PFSK-1 (cell line): ENCODE data around the gene ANKMY1.

Source experiments
- FOXP2 ChIP-seq: optimal IDR thresholded peaks from 2 replicates; pipeline ENCODE3; 2011; ENCODE audit warnings: borderline replicate concordance, control low read depth, inconsistent platforms; ENCODE audit not compliant: insufficient read depth; ENCODE audit errors: extremely low read length, extremely low read depth
- POLR2AphosphoS5 ChIP-seq: IDR thresholded peaks from 2 replicates; pipeline ENCODE4 v1.6.1; 2012; ENCODE audit warnings: low read depth, mild to moderate bottlenecking, control low read depth, low read length, moderate library complexity
- SIN3A ChIP-seq: IDR thresholded peaks from 2 replicates; pipeline ENCODE4 v1.6.1; 2012; ENCODE audit warnings: mild to moderate bottlenecking, low read length, moderate library complexity, borderline replicate concordance; ENCODE audit not compliant: insufficient read depth
- TAF1 ChIP-seq: IDR thresholded peaks from 2 replicates; pipeline ENCODE4 v1.6.1; 2012; ENCODE audit warnings: low read length, control low read depth, borderline replicate concordance; ENCODE audit not compliant: insufficient read depth
- TF ChIP-seq, protein P1 (sequence below), 2 experiments: IDR thresholded peaks; 2 replicates each; pipeline versions ENCODE4 v1.6.1 to v1.8.0; 2011 to 2012; ENCODE audit warnings: low read depth in 2 of 2, low read length in 2 of 2, control low read depth in 1 of 2, inconsistent platforms in 1 of 2, mild to moderate bottlenecking in 1 of 2, moderate library complexity in 1 of 2; ENCODE audit not compliant: insufficient read depth in 1 of 2

- no peak for TF ChIP-seq SIN3A
- TF ChIP-seq POLR2AphosphoS5: no peak
- TF ChIP-seq, protein P1, sequence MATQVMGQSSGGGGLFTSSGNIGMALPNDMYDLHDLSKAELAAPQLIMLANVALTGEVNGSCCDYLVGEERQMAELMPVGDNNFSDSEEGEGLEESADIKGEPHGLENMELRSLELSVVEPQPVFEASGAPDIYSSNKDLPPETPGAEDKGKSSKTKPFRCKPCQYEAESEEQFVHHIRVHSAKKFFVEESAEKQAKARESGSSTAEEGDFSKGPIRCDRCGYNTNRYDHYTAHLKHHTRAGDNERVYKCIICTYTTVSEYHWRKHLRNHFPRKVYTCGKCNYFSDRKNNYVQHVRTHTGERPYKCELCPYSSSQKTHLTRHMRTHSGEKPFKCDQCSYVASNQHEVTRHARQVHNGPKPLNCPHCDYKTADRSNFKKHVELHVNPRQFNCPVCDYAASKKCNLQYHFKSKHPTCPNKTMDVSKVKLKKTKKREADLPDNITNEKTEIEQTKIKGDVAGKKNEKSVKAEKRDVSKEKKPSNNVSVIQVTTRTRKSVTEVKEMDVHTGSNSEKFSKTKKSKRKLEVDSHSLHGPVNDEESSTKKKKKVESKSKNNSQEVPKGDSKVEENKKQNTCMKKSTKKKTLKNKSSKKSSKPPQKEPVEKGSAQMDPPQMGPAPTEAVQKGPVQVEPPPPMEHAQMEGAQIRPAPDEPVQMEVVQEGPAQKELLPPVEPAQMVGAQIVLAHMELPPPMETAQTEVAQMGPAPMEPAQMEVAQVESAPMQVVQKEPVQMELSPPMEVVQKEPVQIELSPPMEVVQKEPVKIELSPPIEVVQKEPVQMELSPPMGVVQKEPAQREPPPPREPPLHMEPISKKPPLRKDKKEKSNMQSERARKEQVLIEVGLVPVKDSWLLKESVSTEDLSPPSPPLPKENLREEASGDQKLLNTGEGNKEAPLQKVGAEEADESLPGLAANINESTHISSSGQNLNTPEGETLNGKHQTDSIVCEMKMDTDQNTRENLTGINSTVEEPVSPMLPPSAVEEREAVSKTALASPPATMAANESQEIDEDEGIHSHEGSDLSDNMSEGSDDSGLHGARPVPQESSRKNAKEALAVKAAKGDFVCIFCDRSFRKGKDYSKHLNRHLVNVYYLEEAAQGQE (IDR thresholded peaks at IDR 0.05; ENCODE audit: insufficient read depth in 1 of 2, low read depth in 2 of 2, low read length in 2 of 2): no peak
- no peak for TF ChIP-seq TAF1
- TF ChIP-seq FOXP2: no peak
Measured at GRCh38 chr2:240498171-240498957, 59.4 kb downstream of the ANKMY1 start.
